Pons (tissue), 1 donor: ENCODE results near the gene WNT9B.
"Not testable (repeated sequence)": the region's sequence is repeated elsewhere in the genome, so short reads cannot be mapped to it uniquely, and the experiment has no call there.

Source experiments
- DNase-seq: peaks from one replicate; pipeline ENCODE4 v3.0.0-alpha.2; 2016; ENCODE audit warnings: low spot score

WNT9B gene

DNA sequence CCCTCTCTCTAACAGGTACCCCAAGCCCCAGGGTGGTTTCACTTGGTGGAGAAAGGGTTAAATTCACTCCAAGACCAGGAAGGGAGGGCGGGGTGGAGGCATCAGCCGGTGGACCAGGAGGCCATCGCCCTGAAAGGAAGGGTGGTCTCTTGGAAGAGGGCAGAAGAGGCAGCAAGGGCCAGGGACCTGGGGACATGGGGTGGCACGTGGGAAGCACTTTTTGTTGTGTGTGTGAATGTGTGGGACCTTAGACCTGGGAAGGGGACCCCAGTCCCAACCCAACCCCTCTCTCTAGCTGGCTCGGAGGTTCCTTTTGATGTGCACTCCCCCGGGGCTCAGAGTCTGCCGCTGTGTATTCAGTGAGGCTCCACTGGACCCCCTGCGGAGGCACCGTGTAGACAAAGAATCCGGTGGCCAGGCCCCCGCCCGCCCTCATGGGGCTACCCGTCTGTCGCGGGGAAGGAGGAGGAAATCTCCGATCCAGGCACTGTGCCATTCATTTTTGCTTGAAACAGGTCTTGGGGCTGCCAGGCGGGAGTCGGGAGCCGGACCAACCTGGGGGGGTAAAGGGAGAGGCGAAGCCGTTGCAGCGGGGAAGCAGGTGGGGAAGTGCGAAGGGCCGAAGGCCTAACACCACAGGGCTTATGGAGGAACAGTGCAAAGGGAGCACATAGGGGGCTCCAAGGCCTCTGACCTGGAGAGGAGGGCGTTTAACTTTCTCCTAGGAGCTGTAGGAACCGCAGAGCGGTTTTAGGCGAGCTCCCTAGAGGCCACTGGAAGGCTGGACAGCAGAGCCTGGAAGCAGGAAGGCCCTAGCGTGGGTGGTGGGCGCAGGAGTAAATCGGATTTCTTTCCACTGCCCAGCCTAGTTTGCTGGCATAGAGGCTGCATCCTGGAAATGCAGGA is 29.6 kb upstream of the WNT9B start:
- DNase-seq, result no peak

DNA sequence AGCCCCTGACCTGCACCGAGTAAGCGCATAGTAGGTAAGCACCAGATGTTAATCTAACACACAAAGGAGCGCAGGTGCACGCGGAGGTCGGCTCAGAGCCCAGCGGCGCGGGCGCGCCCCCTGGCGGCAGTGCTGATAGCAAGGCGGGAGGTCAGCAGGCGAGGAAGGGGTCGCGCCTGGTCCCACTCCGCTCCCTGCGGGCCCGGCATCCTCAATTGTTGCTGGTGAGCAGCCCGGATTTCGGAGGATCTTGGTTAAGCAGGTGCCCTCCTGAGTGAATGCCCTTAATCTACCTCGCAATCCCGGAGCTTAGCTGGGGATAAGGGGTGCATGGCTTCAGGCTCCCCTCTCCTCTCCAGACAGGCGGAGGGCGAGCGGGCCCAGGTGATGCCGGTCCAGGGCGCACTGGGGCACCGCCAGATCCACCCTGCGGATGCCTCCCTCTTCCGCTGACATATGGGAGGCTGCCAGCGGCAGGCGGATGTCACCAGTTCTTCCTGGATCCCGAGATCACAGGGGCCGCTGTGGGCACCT is 28.9 kb upstream of the WNT9B start:
- no peak for DNase-seq

DNA sequence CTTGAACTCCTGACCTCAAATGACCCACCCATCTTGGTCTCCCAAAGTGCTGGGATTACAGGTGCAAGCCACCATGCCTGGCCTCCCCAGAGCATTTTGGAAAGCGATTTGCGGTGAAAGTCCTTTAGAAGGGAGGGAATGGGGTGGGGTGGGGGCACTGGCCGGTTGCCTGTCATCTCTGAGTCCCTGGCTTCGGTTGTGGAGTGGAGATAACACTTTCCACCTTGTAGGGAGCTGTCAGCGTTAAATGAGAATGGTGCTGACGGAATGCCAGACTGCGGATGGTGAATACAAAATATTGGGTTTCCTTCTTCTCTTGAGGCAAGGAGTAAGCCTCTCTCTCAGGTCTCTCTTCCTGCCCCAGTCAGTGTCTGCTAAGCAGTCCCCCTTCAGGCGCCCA is 27.7 kb upstream of the WNT9B start:
- no peak for DNase-seq

DNA sequence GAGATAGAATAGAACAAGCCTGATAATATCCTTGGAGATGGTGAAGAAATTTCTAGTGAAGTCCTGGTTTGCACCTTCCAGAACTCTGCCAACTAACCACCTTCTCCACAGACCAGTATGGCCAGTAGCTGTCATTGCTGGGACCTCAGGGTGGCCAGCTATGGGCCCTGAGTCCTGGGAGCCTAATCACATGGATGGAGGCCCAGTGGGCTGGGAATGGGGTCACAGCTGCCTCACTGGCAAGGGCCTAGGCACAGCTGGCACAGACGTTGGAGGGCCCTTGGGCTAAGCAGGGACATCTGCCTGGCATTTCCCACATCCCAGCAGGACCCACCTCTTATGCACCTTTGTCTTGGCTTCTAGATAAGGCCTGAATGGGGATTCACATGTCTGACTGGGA is 25.3 kb upstream of the WNT9B start:
- DNase-seq, result no peak

DNA sequence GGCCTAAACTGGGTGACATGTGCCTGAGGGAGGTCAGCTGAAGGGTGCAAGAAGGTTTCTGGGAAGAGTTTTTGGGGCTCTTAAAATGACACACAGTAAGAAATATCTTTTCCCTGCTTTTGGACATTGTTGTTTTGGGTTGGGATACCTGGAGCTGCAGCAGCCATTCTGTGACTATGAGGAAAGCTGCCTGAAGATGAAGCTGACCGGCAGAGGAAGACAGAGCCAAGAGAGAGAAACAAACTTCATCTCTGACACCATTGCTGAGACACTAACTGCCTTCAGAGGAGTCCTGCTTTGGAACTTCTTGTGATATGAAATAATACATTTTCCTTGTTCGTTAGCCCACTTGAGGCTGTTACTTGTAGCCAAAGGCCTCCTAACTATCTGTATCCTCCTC is 24.1 kb upstream of the WNT9B start:
- no peak for DNase-seq

DNA sequence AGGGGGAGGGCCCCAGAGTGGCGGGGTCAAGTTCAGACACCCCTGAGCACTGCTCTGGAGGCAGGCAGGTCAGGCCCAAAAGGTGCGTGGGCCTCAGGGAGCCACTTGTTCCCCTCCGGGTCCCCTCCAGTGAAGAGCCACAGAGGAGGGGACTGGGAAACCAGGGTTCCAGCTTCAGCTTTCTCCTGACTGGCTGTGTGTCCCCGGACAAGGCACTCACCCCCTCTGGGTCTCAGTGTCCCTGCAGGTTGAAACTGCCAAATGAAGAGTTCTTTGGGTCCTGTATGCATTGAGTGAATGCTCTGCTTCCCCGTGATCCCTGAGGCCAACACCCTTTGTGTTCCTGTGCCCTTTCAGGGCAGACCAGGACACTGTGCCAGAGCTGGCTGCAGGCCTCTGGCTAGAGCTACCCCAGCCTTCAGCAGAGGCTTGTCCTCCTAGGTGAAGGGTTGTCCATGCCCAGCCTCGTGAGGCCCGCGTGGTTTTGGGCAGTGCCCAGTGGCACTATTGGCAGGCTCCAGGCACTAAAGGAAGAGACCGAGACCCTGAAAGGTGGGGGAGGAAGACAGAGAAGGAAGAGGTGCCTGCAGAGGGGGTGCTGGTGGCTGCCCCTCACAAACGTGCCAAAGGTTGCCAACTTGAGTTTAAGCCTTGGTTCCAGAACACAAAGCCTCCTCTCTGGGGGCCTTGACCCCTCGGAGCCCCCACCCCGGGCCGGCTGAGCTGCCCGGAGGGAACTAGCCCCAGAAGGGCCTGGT is 19.6 kb upstream of the WNT9B start:
- DNase-seq, result peak; percentile 28

DNA sequence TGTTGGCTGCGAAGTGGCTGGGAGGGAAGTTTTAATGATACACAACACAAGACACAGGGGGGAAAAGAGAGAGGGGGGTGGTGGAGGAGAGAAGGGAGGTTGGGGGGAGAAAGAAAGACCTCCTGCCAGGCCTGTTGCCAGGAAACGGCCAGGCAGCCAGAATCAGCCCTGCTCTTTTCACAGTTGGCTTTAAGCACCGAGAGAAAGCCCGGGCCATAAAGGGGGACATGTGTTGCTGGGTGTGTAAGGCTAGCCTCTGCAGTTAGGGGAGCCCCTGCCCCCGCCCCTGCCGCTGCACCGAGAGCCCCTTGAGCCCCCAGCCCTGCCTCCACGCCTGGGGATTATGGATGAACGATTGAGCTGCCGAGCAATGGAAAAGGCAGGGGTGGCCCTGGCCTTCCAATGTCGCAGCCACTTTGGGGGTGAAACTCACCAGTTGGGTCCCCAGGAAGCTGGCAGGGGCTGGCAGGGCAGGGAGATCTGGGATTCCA is 19.0 kb upstream of the WNT9B start:
- DNase-seq, result peak; percentile 13

DNA sequence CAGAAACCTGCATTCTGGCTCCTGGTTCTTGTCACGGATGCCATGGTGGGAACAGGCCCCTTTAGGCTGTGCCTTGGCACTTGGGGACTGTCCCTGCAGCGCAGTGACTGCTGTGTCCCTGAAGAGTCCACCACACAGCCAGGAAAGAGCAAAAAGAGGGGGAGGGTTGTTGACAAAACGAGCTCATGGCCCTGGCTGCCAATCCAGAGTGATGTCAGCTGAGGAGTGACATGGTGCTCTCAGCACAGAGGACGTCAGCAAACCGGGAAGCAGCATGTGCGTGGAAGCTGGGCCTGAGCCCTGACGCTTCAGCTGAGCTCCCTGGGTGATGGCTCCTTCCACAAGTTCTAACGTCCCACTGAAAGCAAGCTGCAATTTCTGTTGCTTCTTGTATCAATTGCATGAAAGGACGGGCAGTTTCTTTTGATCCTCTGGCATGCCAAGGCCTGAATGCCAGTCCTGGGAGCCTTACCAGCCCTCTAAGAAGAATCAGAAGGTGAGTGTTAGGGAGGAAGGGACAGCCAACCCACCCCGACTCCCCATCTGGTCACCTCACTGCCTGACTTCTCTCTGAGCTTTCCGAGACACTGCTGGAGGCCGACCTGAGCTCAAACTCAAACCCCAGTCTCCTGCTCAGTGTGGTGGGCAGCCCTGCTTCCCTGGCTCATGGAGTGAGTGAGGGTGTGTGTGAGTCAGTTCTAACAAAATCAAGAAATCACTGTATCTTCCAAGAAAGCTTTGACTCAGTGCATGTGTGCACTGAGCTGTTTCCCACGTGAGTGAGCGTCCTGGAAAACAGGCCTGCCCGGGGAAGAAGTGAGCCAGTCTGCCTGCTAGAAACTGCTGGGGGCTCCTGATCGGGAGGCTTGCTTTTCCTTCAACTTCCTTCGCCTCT is 18.2 kb upstream of the WNT9B start:
- peak; percentile 34 for DNase-seq

DNA sequence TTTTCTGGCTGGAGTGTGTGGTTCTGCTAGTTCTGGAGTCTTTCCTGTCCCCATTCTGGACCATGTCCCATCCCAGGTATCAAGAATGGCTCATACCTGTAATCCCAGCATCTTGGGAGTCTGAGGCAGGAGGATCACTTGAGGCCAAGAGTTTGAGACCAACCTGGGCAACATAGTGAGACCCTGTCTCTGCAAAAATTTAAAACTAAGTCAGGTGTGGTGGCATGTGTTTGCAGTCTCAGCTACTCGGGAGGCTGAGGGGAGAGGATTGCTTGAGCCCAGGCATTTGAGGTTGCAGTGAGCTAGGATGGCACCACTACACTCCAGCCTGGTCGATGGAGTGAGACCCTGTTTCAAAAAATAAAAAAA is 17.6 kb upstream of the WNT9B start:
- no peak for DNase-seq

DNA sequence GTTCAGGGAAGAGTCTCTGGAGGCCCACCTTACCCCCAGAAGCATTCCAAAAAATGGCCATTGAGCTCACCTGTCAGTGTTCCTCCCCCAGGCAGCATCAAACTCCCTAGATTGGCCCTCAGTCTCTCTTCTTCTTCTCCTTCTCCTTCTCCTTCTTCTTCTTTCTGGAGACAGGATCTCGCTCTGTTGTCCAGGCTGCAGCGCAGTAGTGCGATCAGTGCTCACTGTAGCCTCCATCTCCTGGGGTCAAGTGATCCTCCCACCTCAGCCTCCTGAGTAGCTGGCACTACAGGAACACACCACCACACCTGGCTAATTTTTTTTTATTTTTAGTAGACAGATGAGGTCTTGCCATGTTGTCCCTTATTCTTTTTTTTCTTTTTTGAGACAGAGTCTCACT is 16.5 kb upstream of the WNT9B start:
- no peak for DNase-seq

DNA sequence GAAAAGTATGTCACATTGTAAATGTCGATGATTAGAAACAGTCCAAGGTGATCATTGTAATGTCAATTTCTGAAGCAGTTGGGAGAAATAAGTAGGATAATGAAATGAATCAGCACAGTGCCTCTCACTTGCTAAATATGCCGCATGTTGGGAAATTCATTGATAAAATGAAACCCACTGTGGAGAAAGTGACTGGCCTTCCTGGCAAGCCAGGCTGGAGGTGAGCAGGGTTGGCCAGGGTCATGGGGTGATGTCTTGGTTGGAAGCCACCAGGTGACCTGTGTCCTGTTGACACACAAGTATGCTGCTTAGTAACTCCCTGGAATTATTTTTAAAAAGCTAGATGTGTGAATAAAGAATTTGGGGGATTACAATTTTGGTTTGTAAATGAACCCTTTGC is 14.9 kb upstream of the WNT9B start:
- no peak for DNase-seq

DNA sequence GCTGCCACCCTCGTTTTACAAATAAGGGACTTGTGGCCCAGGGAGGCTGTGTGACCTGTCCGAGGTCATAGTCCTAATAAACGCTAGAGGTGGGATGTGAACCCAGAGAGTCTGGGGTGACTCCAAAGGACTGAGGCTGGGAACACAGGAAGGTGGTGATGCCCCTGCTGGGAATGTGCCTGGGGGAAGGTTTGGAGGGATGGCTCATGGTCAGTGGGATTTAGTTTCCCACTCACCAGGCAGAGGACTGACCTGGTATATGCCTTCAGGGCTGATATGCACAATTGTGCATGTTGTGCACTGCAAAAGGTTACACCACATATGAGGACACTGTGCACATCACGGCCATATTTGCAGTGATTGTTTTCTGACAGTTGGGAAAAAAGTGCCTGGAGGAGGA is 13.9 kb upstream of the WNT9B start:
- no peak for DNase-seq

DNA sequence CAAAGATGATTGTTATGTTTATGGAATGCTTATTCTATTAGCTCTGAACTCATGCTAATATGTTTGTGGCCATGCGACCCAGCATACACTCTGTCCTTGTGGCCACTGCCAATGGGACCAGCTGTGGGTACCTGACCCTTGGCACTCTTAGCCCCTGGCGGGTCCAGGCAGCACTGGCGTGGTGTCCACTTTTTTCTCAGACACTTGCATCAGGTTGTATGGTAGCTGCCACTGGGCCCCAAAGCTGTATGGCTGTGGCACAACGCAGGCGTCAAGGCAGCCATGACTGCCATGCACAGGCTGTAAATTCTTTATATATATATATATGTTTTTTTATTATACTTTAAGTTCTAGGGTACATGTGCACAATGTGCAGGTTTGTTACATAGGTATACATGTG is 12.2 kb upstream of the WNT9B start:
- no peak for DNase-seq

DNA sequence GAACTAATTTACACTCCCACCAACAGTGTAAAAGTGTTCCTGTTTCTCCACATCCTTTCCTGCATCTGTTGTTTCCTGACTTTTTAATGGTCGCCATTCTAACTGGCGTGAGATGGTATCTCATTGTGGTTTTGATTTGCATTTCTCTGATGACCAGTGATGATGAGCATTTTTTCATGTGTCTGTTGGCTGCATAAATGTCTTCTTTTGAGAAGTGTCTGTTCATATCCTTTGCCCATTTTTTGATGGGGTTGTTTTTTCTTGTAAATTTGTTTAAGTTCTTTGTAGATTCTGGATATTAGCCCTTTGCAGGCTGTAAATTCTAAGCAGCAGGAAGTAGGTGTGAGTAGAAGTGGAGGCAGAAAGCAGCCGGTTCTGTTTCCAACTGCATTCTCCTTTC is 10.8 kb upstream of the WNT9B start:
- not testable (repeated sequence) for DNase-seq

DNA sequence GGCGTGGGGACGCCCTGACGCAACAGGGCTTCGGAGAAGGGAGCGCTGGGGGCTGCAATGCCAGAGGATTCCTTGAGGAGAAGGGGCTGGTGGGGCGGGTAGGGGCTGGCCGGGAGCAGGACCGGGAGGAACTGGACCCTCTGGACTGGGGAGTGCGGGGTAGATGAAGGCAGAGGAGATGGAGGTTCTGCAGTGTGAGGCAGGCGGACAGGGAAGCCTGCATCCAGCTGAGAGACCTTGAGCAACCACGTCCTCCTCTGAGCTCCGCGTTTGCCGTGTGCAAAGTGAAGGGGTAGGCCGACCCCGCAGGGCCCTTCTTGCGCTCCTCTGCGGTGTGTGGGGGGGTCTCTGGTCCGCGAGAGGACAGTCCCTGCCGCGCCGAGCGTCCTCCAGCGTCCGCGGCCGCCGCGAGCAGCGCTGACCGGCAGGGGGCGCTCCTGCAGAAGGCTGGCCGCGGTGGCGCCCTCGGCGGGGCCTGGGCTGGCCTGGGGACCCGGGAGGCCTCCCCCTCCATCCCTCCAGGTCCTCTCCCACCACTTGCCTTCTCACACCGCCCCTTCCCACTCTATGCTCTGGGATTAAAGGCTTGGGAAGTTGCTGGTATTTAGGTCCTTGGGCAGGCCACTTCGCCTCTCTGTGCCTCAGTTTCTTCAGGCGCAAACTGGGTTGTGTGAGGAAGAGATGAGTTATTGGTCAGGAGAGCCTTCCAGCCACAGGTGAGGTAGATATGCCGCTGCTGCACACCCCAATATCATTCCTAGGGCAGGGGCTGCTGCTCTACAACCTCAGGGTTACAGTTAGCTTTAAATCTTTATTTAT is 9.6 kb upstream of the WNT9B start:
- no peak for DNase-seq

DNA sequence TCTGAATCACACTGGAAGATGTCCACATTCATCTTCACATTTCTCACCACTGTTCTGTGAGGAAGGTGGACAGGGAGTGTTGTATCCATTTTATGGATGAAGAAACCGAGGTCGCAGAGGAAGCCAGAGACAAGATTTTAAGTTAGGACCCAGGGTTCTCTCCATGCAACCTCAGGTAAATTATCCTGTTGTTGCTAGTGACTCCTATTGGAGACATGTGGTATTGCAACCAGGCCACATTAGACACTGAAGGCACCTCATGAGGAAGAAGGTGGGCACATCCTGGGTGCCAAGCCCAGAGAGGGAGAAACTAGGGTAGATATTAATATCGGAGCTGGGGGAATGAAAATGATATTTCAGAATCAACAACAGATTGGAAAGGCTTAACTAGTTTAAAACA is 8.5 kb upstream of the WNT9B start:
- DNase-seq, result no peak

DNA sequence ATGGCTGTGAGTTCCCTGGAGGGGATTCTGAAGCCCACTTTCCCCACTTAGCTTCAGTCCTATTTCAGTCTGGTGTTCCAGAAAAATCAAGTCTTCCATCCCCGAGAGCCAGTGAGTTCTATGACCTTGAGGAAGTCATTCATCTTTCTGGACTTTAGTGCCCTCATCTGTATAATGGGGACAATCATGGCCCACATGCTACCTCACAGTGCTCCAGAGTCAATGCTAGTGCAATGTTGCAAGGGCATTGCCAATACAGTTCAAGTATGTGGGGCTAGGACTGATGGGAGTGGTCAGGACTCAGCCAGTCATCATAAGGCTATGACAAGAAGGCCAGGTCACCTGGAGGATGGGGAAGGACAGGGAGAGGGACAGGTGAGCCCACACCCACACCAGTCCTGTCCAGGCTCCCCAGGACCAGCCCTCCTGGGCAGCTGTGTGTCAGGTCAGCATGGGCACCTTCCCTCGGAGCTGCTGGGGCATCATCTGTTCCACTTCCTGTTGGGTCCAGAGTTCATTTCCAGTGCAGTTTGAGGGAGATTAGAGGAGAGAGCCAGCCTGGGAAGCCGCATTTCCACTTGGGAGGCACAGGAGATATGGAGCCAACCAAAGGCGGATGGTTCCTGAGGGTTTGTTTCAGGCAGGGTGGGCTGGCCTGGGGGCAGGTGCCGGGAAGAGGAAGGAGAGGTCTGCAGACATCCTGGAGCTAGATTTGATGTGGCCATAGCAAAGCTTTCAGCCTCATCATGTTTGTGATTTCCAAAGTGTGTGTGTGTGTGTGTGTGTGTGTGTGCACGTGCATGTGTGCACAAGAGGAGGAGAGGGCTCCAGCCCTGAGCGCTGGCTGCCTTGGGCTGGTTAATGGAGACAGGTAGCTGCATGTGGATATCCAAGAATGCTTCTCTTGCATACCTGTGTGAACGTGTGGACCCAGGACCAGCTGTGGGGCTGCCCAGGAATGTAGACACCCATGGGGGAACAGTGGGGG is 3.9 kb upstream of the WNT9B start:
- DNase-seq, result no peak

DNA sequence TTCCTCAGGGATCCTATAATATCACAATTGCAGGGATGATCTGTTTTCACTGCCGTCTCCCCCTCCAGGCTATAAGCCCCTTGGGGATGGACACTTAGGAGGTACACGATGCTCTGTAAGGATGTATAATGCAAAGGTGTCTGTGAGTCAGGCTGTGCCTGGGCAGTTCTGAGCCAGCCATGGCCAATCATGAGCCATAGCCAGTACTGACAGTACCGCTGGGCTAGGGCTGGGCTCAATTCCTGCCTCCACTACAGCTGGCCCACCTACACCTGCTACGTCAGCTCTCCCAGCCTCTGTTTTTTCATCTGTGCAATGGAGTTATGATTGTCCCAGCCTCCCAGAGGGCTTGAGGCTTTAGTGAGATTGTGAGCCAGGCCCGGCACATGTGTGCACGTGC is 2.8 kb upstream of the WNT9B start:
- no peak for DNase-seq

DNA sequence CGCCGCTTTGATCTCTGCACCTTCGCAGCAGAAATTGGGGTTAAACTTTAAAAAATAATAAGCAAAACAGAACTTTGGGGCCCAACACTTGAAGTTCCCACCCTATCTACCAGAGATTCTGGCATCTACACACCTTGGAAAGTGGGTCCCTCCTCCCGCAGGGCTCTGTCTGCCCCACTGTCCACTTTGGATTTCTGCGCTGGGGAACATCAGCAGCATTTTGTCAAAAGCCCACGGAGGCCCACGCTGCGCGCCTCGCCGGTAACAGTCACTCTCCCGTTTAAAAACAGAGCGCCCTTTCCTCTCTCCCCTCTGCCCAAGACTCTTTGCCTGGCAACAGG is 725 bp upstream of the WNT9B start:
- no peak for DNase-seq

DNA sequence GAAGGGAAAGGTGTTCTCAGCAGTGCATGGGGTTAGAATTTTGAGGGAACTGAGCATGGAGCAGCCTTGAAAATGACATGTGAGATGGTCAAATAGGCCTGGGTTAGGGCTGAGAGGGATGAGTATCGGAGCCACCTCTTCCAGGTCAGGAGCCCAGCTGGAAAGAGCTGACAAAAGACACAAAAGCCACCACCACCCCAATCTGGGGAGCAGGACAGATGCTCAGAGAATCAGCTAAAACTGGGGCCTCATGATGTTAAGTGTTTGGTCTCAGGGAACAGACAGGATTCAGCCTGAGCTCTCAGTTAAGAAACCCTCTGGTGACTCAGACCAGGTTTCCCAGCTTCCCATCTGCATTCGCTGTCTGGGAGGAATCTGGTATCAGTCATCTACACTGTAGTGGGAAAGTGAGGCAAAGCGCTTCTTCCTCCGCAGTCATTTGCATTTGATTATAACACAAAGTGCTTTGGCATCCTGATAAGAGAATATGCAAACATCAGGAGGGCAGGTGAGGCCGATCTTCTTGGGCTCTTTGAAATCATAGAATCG is 2.6 kb downstream of the WNT9B start:
- no peak for DNase-seq
